AG04450 (cell line): ENCODE measurements around the gene C16orf86. TPM values are rescaled to one million over a fixed set of nuclear protein-coding genes. Genes with fewer than 3 reads are reported as not detected.

ENCODE experiments used
- CTCF ChIA-PET: fragments of 300-600, 350-600 bp; formaldehyde crosslinking; extraction: SDS; loops from one replicate; lab custom pipeline; 2022; ENCODE audit warnings: antibody characterized with exemption, inconsistent platforms; lab: Charles Lee
- POLR2A ChIA-PET: fragments of 350-600 bp; formaldehyde crosslinking; extraction: SDS; loops from one replicate; lab custom pipeline; 2021; ENCODE audit warnings: antibody characterized with exemption, inconsistent platforms; lab: Yijun Ruan, JAX
- DNase-seq: peaks from one replicate; pipeline ENCODE4 v3.0.0-alpha.2; 2011; ENCODE audit warnings: low read depth, low spot score
- H3K27ac ChIP-seq: one replicate; pipeline ENCODE4 v1.5.1; 2012; ENCODE audit warnings: low read depth, low read length, control low read depth
- H3K27me3 ChIP-seq: one replicate; pipeline ENCODE4 v1.6.0; 2012; ENCODE audit warnings: low read length; ENCODE audit not compliant: control insufficient read depth, insufficient read depth
- H3K4me3 ChIP-seq: 2 replicates; pipeline ENCODE4 v1.5.1; 2011; ENCODE audit warnings: mild to moderate bottlenecking, low read depth, low read length, control low read depth
- H3K9me3 ChIP-seq: 2 replicates; pipeline ENCODE4 v1.5.1; 2012; ENCODE audit warnings: low read length; ENCODE audit not compliant: control insufficient read depth, insufficient read depth
- polyA plus RNA-seq: library from polyadenylated mRNA; depleted of rRNA; stranded (reverse); fragments of >200 nt; gene quantifications from 2 replicates; pipeline ENCODE4 v1.2.3, GENCODE V29; 2011
- TF ChIP-seq, protein P1 (sequence below): IDR thresholded peaks from 2 replicates; pipeline ENCODE4 v1.5.1; 2011; ENCODE audit warnings: low read depth, low read length, control low read depth, inconsistent platforms

Gene C16orf86
- polyA plus RNA-seq, 1 experiment = 0.56 TPM

DNA sequence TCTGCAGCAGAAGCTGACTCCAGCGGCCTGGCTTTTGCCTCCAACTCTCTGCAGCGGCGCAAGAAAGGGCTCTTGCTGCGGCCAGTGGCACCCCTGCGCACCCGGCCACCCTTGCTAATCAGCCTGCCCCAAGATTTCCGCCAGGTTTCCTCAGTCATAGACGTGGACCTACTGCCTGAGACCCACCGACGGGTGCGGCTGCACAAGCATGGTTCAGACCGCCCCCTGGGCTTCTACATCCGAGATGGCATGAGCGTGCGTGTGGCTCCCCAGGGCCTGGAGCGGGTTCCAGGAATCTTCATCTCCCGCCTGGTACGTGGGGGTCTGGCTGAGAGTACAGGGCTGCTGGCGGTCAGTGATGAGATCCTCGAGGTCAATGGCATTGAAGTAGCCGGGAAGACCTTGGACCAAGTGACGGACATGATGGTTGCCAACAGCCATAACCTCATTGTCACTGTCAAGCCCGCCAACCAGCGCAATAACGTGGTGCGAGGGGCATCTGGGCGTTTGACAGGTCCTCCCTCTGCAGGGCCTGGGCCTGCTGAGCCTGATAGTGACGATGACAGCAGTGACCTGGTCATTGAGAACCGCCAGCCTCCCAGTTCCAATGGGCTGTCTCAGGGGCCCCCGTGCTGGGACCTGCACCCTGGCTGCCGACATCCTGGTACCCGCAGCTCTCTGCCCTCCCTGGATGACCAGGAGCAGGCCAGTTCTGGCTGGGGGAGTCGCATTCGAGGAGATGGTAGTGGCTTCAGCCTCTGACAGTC is 4.5 kb upstream of the C16orf86 start:
- ChIA-PET POLR2A (no interaction called here), CTCF (interaction anchor here (0.6 to 11.4 kb wide), 3 partner anchors 115 to 179 kb away, joined by 3 to 181 read pairs (median 7); no protein-coding TSS in a partner anchor)
- Histone ChIP-seq H3K4me3 (no peak overlapping the region), H3K27ac (no peak overlapping the region), H3K27me3 (no peaks in the 10 kb centered on the region), H3K9me3 (no peaks in the 10 kb centered on the region; the same call in 1 of the 2 replicates)
- TF ChIP-seq, protein P1, sequence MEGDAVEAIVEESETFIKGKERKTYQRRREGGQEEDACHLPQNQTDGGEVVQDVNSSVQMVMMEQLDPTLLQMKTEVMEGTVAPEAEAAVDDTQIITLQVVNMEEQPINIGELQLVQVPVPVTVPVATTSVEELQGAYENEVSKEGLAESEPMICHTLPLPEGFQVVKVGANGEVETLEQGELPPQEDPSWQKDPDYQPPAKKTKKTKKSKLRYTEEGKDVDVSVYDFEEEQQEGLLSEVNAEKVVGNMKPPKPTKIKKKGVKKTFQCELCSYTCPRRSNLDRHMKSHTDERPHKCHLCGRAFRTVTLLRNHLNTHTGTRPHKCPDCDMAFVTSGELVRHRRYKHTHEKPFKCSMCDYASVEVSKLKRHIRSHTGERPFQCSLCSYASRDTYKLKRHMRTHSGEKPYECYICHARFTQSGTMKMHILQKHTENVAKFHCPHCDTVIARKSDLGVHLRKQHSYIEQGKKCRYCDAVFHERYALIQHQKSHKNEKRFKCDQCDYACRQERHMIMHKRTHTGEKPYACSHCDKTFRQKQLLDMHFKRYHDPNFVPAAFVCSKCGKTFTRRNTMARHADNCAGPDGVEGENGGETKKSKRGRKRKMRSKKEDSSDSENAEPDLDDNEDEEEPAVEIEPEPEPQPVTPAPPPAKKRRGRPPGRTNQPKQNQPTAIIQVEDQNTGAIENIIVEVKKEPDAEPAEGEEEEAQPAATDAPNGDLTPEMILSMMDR = no peak
- DNase-seq = no peak

DNA sequence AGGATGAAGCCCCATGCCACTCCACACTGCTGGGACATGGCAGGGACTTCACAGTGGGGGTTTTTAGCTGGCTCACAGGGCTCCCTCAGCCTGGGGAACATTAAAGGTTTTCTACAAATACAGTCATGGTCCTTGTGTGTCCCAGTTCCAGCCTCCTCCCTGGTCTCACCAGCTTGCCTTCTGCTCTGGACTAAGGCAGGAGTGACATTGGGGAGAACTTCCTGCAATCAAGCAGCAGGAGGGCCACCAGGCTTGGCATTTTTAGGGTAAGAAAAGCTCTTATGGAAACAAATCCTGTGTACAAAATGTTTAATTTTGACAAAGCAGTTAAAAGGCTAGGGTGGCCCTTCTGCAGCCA is 4.0 kb upstream of the C16orf86 start:
- CTCF ChIA-PET = interaction anchor here (0.5 to 11.4 kb wide), 4 partner anchors 88 to 178 kb away, joined by 3 to 181 read pairs (median 6); no protein-coding TSS in a partner anchor
- no peak overlapping the region for H3K4me3 ChIP-seq
- H3K9me3 ChIP-seq = no peaks in the 10 kb centered on the region; the same call in 1 of the 2 replicates
- H3K27me3 ChIP-seq = no peaks in the 10 kb centered on the region
- TF ChIP-seq, protein P1 = no peak
- POLR2A ChIA-PET = interaction anchor here (0.6 kb wide), 1 partner anchor 199 kb away, joined by 4 read pairs; no protein-coding TSS in a partner anchor
- H3K27ac ChIP-seq = no peak overlapping the region
- DNase-seq = no peak

DNA sequence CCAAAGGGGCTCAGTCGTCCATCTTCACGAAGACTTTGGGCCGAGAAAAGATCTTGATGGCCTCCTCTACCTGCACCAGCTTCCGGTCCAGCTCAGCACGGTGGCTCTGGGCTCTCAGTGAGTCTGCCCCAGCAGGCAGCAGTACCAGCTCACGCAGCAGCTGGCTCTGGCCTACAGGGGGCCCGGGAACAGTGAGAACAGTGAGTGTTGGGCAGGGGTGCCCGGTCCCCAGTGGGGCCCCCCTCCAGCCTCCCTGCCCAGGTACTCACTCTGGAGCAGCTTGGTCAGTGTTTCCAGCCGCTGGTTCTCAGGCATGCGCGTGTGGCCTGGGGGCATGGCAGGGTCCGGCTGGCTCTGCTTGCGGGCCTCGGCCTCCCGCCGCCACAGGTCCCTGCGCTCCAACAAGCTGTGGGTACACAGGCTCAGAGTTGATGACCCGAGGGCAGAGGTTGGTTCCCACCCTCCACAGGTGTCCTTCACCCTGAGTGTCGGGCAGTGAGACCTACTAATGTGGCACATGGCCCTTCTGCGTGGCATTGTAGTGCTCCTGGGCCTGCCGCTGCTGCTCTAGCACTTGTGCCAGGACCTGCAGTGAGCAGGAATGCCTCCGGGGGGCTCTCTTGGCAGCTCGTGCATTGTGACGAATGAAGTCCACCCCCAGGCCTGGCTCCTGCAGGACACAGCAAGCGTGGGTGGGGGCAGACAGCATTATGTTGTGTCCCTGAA is 3.3 kb upstream of the C16orf86 start:
- CTCF ChIA-PET = interaction anchor here (0.5 to 11.4 kb wide), 4 partner anchors 89 to 141 kb away, joined by 3 to 181 read pairs (median 6); no protein-coding TSS in a partner anchor
- H3K27me3 ChIP-seq = no peaks in the 10 kb centered on the region
- H3K27ac ChIP-seq = no peak overlapping the region
- TF ChIP-seq, protein P1 = peak; percentile 14
- POLR2A ChIA-PET = interaction anchor here (0.6 kb wide), 1 partner anchor 200 kb away, joined by 4 read pairs; no protein-coding TSS in a partner anchor
- no peak for DNase-seq
- H3K4me3 ChIP-seq = no peak overlapping the region
- H3K9me3 ChIP-seq = no peaks in the 10 kb centered on the region; the same call in 1 of the 2 replicates

DNA sequence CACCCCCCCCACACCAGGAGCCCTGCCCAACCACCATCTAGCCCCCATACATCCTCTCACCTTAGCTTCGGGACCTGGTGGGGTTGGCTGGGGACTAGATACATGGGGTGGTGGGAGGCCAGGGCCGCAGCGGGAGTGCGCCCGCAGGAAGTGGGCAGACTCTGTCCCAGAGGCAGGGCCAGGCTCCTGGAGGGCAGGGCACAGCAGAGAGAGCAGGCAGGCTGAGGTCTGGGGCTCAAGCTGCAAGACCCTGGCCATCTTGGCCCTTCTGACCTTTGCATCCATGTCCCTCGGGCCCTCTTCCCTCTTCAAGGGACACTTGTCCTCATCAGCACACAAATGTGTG is 2.8 kb upstream of the C16orf86 start:
- DNase-seq = no peak
- TF ChIP-seq, protein P1 = no peak
- H3K27ac ChIP-seq = no peak overlapping the region
- H3K27me3 ChIP-seq = no peaks in the 10 kb centered on the region
- CTCF ChIA-PET = interaction anchor here (0.9 to 11.4 kb wide), 2 partner anchors 117 to 141 kb away, joined by 3 to 181 read pairs; no protein-coding TSS in a partner anchor
- H3K4me3 ChIP-seq = no peak overlapping the region
- H3K9me3 ChIP-seq = no peaks in the 10 kb centered on the region; the same call in 1 of the 2 replicates
- POLR2A ChIA-PET = no interaction called here
